HCT116 (cell line): ENCODE data around the gene DGKK. TPM values are rescaled to one million over a fixed set of nuclear protein-coding genes. Genes with fewer than 3 reads are reported as not detected.

ENCODE experiments used
- ATAC-seq: fragments of 200-7000 bp; cut with Tn5 transposase; 2 replicates; pipeline ENCODE4 v1.9.1; 2020; ENCODE audit warnings: mild to moderate bottlenecking, moderate library complexity
- BruUV-seq: library from RNA; stranded (reverse); fragments of 400-500 nt; replicated peaks from 2 replicates; lab custom pipeline; 2021; lab: Mats Ljungman, UMichigan
- CTCF ChIA-PET: fragments of 300-600 bp; sonication (Branson Sonifier 250); formaldehyde crosslinking; loops from one replicate; lab custom pipeline; 2021; ENCODE audit warnings: antibody characterized with exemption; lab: Charles Lee
- POLR2A ChIA-PET: fragments of 300-600, 350-600 bp; sonication (Branson Sonifier 250); formaldehyde crosslinking; loops from one replicate; lab custom pipeline; 2021; ENCODE audit warnings: antibody characterized with exemption; lab: Charles Lee
- RAD21 ChIA-PET, 2 experiments: fragments of 300-600 bp; sonication (Branson Sonifier 250); formaldehyde crosslinking; loops; one replicate each; lab custom pipeline; 2023; ENCODE audit warnings: low total read pairs in 2 of 2; ENCODE audit not compliant: uncharacterized antibody in 2 of 2, unreplicated experiment in 2 of 2, low non-redundant PET in 1 of 2; lab: Charles Lee
- DNase-seq: peaks from one replicate; pipeline ENCODE4 v3.0.0-alpha.2; 2010; ENCODE audit warnings: low read depth, low spot score
- H2AFZ ChIP-seq: fragments of 200-600 bp; shearing (Covaris generic), sonication (generic); 2 replicates; pipeline ENCODE4 v1.6.1; 2017; ENCODE audit warnings: low read depth, mixed run types, mixed read lengths, antibody characterized with exemption, low read length; ENCODE audit not compliant: poor library complexity, severe bottlenecking
- H3K27ac ChIP-seq: 2 replicates; pipeline ENCODE4 v1.5.1; 2012; ENCODE audit warnings: low read depth, low read length
- H3K27me3 ChIP-seq: fragments of 200-600 bp; sonication (generic); 2 replicates; pipeline ENCODE4 v1.6.1; 2016; ENCODE audit warnings: mixed run types, low read length, mixed read lengths; ENCODE audit not compliant: insufficient read depth
- H3K36me3 ChIP-seq, 2 experiments: fragments of 200-500 bp in 1 of 2; fragments of 200-600 bp in 1 of 2; sonication (Bioruptor generic) in 1 of 2; sonication (generic) in 1 of 2; 2 replicates each; pipeline versions ENCODE4 v1.5.1 to v1.6.1; 2014 to 2016; ENCODE audit warnings: low read length in 2 of 2, inconsistent platforms in 1 of 2, mixed read lengths in 1 of 2, mixed run types in 1 of 2; ENCODE audit not compliant: insufficient read depth in 2 of 2, control insufficient read depth in 1 of 2
- H3K4me1 ChIP-seq, 2 experiments: fragments of 200-600 bp in 1 of 2; sonication (generic) in 1 of 2; 2 replicates each; pipeline versions ENCODE4 v1.5.1 to v1.6.1; 2012 to 2017; ENCODE audit warnings: low read length in 2 of 2, inconsistent platforms in 1 of 2, mild to moderate bottlenecking in 1 of 2, mixed read lengths in 1 of 2, mixed run types in 1 of 2, moderate library complexity in 1 of 2; ENCODE audit not compliant: insufficient read depth in 2 of 2, control insufficient read depth in 1 of 2
- H3K4me2 ChIP-seq: fragments of 200-600 bp; sonication (generic); 2 replicates; pipeline ENCODE4 v1.6.1; 2017; ENCODE audit warnings: mixed run types, low read length, mixed read lengths
- H3K4me3 ChIP-seq, 2 experiments: fragments of 200-600 bp in 1 of 2; sonication (generic) in 1 of 2; replicated peaks in 1 of 2; 2 replicates each; pipeline ENCODE4 v1.5.1; 2011 to 2016; ENCODE audit warnings: low read length in 2 of 2, control low read depth in 1 of 2, low read depth in 1 of 2, mild to moderate bottlenecking in 1 of 2, mixed read lengths in 1 of 2, mixed run types in 1 of 2
- H3K79me2 ChIP-seq: fragments of 200-600 bp; sonication (generic); 2 replicates; pipeline ENCODE4 v1.6.1; 2017; ENCODE audit warnings: mild to moderate bottlenecking, mixed run types, low read length, moderate library complexity, mixed read lengths; ENCODE audit not compliant: insufficient read depth
- H3K9ac ChIP-seq: fragments of 200-600 bp; sonication (generic); 2 replicates; pipeline ENCODE4 v1.6.1; 2016; ENCODE audit warnings: low read length, mixed read lengths
- H3K9me2 ChIP-seq: fragments of 200-600 bp; sonication (generic), shearing (Covaris generic); 2 replicates; pipeline ENCODE4 v1.6.1; 2017; ENCODE audit warnings: mixed run types, mild to moderate bottlenecking, moderate library complexity; ENCODE audit not compliant: insufficient read depth
- H3K9me3 ChIP-seq, 2 experiments: fragments of 200-500 bp in 1 of 2; fragments of 200-600 bp in 1 of 2; sonication (Bioruptor generic) in 1 of 2; sonication (generic) in 1 of 2; 2 replicates each; pipeline ENCODE4 v1.6.1; 2014 to 2017; ENCODE audit warnings: low read length in 2 of 2, mixed read lengths in 2 of 2, inconsistent platforms in 1 of 2, low read depth in 1 of 2, mild to moderate bottlenecking in 1 of 2, mixed run types in 1 of 2, moderate library complexity in 1 of 2; ENCODE audit not compliant: control insufficient read depth in 1 of 2, insufficient read depth in 1 of 2
- H4K20me1 ChIP-seq: fragments of 200-600 bp; sonication (generic), shearing (Covaris generic); 2 replicates; pipeline ENCODE4 v1.6.1; 2017; ENCODE audit warnings: mixed run types, mild to moderate bottlenecking, moderate library complexity; ENCODE audit not compliant: insufficient read depth
- ATF3 ChIP-seq: IDR thresholded peaks from 2 replicates; pipeline ENCODE4 v1.6.1; 2012
- CBX3 ChIP-seq: IDR thresholded peaks from 2 replicates; pipeline ENCODE4 v1.6.1; 2012; ENCODE audit warnings: low read depth
- CEBPB ChIP-seq: IDR thresholded peaks from 2 replicates; pipeline ENCODE4 v1.6.1; 2012; ENCODE audit warnings: low read depth
- EGR1 ChIP-seq: IDR thresholded peaks from 2 replicates; pipeline ENCODE4 v1.6.1; 2012; ENCODE audit warnings: low read depth
- ELF1 ChIP-seq: IDR thresholded peaks from 2 replicates; pipeline ENCODE4 v1.6.1; 2012; ENCODE audit warnings: low read depth, borderline replicate concordance
- FOSL1 ChIP-seq: IDR thresholded peaks from 2 replicates; pipeline ENCODE4 v1.6.1; 2012; ENCODE audit warnings: low read depth
- POLR2A ChIP-seq: IDR thresholded peaks from 2 replicates; pipeline ENCODE4 v1.7.0; 2011; ENCODE audit warnings: borderline replicate concordance; ENCODE audit not compliant: insufficient read depth, insufficient read length; ENCODE audit errors: extremely low read depth
- REST ChIP-seq: IDR thresholded peaks from 2 replicates; pipeline ENCODE4 v1.6.1; 2012; ENCODE audit warnings: low read depth
- SIN3A ChIP-seq: IDR thresholded peaks from 2 replicates; pipeline ENCODE4 v1.6.1; 2012; ENCODE audit warnings: low read depth
- SP1 ChIP-seq: IDR thresholded peaks from 2 replicates; pipeline ENCODE4 v1.6.1; 2012; ENCODE audit warnings: low read depth
- TCF7L2 ChIP-seq: IDR thresholded peaks from 2 replicates; pipeline ENCODE4 v1.7.0; 2011; ENCODE audit warnings: borderline replicate concordance, inconsistent platforms; ENCODE audit not compliant: insufficient read depth, insufficient read length; ENCODE audit errors: extremely low read depth
- YY1 ChIP-seq: IDR thresholded peaks from 2 replicates; pipeline ENCODE4 v1.6.1; 2011; ENCODE audit warnings: low read length, low read depth, moderate library complexity, mild to moderate bottlenecking; ENCODE audit not compliant: insufficient replicate concordance; ENCODE audit errors: extremely low read depth
- ZBTB33 ChIP-seq: IDR thresholded peaks from 2 replicates; pipeline ENCODE4 v1.6.1; 2011; ENCODE audit warnings: mild to moderate bottlenecking, low read length, moderate library complexity; ENCODE audit not compliant: insufficient replicate concordance; ENCODE audit errors: extremely low read depth
- ZNF274 ChIP-seq: fragments of 200-500 bp; sonication (Bioruptor generic); IDR thresholded peaks from 2 replicates; pipeline ENCODE4 v1.6.1; 2014; ENCODE audit warnings: mild to moderate bottlenecking, low read depth, low read length, inconsistent platforms
- intact Hi-C: fragments of 100-400 bp; cut with micrococcal nuclease; formaldehyde crosslinking; loops from 2 replicates; pipeline ENCODE4 v1.10.0; 2022
- total RNA-seq: library from RNA; stranded (reverse); gene quantifications from one replicate; pipeline ENCODE4 v1.2.1, GENCODE V29; 2021; ENCODE audit not compliant: unreplicated experiment

DGKK gene
- total RNA-seq, 1 experiment from 2014 or later, result not detected

GRCh38 chrX:50343917-50344316 lies 126.7 kb downstream of the DGKK start:
- ATAC-seq, result no peak
- no peak overlapping the region for H3K4me2 ChIP-seq
- no peak overlapping the region for H3K9ac ChIP-seq
- no peaks in the 10 kb centered on the region for H3K79me2 ChIP-seq
- H3K27me3 ChIP-seq, result no peaks in the 10 kb centered on the region
- no peaks in the 10 kb centered on the region for H3K36me3 ChIP-seq
- H3K9me2 ChIP-seq, result no peaks in the 10 kb centered on the region
- intact Hi-C loops, result no loop called here
- H3K4me1 ChIP-seq, result no peaks in the 10 kb centered on the region
- no peak overlapping the region for H3K27ac ChIP-seq
- DNase-seq, result no peak
- BruUV-seq, result no TSS peak
- TF ChIP-seq SP1 (no peak), ATF3 (no peak), FOSL1 (no peak), ELF1 (no peak), CBX3 (no peak), SIN3A (no peak), ZNF274 (no peak), YY1 (no peak), CEBPB (no peak), TCF7L2 (no peak), POLR2A (no peak), EGR1 (no peak), ZBTB33 (no peak), REST (no peak)
- TF ChIP-seq, all 23 proteins: peak for 0
- Histone ChIP-seq H3K9me3 (no peaks in the 10 kb centered on the region), H2AFZ (no peak overlapping the region), H4K20me1 (no peaks in the 10 kb centered on the region), H3K4me3 (no peak overlapping the region)
- ChIA-PET RAD21 (no interaction called here), POLR2A (no interaction called here), CTCF (no interaction called here)
